Measurements from ENCODE around the gene CTNNBL1.

Gene CTNNBL1

DNA sequence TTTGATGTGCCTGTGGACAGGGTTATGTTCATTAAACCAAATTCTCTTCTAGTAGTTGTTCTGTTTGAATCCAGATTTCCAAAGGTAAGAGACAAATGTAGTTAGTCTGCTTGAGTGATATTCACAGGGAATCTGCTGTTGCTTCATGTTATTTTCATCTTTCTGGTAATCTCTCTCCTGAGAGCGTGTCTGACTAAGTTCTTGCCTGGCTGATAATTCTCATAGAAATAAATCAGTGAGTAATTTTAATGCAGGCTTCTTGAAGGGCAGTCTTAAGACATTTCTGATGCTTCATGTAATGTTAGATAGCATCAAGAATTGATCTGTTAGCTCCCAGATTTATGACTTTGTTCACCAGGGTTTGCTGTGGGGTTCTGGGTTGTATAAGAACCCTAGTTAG lies 54.2 kb downstream of the CTNNBL1 start:
- DNase-seq = no peak

DNA sequence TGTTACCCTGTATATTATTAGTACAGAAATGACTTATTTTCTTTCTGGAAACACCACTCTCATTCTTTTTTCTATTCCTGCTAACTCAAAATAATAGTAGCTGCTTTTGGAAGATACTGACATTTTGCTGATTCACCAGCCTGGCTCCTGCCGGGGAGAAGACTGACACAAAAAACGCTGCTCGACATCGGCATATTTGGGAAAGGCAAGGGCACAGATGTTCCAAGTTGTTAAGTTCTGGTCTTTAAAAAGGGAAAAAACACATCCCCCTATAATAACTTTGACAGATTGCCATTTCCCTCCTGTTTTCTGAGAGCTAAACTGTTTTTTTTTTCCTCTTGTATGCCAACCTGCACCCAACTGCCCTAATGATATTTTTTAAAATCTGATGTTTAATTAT lies 55.4 kb downstream of the CTNNBL1 start:
- no peak for DNase-seq

DNA sequence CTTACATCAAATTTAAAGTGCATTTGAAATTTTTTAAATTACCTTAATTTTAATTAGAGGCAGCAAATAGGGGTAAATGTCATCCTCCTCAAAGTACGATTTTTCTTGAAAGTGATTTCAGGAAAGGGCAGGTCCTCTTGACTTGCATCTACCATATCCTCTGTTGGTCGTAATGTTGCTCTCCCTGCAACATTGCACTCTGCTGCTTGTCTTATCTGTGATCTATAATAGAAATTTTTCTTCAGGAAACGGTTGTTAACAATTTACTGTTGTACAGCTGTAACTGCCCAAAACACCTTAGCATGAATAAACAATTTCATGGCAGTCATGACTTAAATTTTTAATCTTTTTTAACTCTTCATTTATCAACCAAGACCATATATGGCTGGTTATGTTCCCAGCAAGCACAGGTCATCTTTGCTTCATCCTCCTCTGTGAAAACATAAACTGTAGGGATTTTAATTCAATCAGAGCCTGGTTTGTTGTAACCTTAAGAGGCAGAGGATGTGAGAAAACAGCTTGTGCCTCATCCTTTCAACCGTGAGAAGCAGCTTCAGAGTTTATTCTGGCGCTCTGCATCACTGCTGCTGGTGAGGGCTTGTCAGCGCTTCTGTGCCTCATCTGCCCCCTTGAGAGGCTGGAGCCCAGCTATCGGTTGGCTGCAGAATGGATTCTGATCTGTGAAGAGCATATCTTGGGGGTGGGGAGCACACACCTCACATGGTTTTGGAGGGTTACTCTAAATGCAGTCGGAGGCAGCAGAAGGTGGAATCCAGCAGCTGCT lies 56.0 kb downstream of the CTNNBL1 start:
- DNase-seq = no peak

DNA sequence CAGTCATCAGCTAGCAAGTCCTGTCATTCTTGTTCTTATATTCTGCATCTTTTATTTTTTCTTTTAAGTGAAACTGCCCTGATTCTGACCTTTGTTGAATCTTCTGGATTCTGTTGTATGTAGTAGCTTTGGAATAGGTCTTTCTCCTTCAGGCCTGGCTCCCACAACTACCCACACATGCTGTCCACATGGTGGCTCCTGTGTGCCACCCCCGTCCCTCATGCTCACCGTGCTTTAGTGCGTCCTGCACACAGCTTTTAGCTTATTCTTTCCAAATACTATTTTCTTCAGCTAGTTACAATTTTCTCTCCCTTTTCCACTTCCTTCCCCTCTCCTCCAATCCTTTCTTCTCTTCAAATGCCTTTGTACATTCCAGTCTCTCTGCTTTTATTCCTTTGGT lies 61.8 kb downstream of the CTNNBL1 start:
- DNase-seq = no peak

DNA sequence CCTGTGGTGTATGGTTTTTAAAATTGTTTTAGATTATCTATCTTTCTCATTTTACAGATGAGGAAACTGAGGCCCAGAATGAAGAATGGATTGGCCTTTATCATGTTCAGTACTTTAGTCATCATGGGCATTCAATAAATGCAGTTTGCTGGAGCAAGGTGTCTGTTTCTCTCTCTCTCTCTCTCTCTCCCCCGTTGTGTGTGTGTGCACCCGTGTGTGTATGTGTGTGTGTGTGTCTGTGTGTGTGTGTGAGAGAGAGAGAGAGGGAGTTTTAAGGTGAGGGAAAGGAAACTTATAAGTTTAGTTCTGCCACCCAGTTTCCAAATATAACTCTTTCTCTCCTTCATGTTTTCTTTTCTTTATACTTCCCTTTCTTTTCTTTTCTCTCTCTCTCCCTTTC lies 62.4 kb downstream of the CTNNBL1 start:
- no peak for DNase-seq

DNA sequence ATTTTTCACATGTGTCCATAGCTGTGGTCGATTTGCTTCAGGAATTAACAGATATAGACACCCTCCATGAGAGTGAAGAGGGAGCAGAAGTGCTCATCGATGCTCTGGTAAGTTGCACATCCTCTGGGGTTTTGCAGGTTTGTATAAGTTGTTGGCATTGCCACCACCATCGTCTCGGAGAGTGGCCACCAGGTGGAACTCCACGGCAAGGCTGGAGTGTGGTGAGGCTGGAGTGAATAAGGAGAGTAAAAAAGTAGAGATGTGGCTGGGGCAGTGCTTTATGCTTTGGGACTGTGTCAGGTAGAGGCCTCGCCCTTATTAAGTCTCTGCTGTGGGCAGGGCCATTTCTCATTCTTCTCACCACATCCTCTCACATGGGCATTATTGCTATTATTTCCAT lies 63.7 kb downstream of the CTNNBL1 start:
- DNase-seq = no peak

DNA sequence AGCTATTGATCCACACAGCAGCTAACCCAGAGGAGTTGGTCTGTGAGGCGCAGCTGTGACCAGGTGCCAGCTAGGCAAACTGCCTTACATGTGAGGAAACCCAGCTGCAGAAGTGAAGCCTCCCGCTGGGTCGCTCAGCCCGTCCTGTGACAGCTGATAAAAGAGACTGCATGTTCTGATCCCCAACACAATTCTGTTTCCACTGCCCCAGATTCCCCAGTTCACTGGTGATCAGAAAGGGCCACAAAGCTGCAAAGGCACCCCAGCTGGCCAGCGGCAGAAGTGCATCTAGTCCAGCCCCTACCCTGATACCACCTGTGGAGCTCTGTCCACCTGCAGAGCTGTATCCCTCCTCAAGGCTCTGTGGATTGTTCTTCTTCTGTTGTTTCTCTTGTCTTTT lies 64.5 kb downstream of the CTNNBL1 start:
- DNase-seq = no peak

DNA sequence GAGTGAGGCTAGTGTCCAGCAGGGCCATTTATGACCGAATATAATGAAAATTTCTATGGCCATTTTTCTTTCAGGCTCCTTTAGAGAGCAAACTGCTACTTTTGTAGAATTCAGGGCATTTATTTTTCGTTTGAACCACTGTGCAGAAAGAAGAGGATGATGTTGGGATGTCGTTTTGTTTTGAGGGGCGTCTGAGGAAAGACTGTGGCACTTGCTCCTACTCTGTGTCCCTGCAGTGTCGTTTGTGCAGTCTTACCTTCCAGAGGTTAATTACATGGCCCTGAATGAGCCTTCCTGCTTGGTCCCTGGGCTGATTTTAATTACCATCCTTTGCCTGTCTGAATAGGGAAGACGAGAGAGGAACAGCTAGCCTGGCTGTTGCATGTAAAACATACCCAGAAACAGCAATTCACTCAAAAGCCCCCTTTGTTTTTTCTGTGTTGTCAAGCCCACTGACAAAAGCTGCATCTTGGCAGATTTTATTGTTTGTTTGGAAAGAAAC lies 65.3 kb downstream of the CTNNBL1 start:
- DNase-seq = no peak

DNA sequence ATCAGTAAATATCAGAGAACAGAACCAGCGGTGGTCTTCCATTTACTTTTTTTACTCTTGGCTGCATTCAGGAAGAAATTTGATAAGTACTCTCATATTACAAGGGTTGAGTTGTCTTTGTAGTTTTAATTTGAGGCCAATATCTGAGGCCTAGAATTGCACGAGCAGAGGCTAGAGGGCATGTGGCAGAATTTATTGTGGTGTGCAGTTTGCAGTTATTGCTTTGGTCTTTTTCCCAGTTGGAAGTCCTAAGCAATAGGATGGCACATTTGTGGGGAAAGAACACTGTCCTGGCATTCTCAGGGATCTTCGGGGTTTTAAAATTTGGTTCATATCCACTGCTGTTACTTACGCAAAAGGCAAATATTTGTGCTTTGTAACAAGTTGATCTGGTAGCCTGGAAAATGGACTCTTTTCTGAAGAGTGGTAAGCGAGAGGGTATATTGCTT lies 66.0 kb downstream of the CTNNBL1 start:
- no peak for DNase-seq

DNA sequence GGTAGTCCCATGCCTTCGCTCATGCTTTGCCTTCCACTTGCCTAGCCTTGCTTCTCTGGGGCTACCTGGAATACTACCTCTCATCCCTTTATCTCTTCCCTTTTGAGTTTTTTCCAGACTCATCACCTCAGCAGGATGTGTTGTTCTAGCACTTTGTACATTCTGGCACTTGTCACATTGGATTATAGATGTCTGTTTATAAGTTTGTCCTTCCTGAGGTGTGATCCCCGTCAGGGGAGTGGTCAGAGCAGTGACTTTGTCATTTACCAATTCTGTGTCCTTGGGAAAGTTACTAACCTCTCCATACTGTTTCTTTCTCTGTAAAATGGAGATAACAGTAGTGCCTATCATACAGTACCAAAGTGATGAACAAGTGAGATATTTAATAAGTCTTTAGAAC lies 66.5 kb downstream of the CTNNBL1 start:
- no peak for DNase-seq

DNA sequence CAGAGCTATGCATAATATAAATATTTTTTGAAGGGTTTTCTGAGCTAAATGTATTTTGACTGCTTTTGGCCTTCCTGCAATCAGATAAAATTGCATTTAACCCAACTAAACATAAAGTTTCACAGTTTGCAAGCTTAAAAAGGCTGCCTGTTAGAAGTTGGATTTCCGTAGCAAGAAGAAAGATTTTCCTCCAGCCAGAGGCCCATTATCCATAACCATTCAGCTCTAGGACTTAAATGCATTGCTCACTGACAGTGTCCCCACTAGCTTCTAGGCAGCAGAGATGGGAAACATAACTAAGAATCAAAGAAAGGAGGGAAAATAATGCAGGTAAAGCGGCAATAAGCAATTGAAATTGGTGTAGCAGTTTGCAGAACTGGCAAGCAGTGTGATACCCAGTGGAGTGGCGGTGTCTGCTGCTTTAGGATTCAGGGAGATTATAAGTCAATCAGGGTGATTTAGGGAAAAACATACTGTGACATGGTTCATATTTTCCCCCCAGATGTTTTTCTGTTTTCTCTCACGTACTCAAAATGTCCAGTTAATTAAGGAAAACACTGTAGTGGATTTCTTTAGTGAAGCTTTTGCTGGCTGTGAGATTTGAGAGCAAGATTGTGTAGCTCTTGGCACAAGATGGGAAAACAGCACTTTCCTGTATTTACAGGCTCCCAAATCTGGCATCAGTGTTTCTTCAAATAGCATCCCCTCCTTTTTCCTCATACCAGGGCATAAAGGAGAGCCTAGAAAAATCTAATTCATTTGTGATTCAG lies 69.1 kb downstream of the CTNNBL1 start:
- DNase-seq = no peak

DNA sequence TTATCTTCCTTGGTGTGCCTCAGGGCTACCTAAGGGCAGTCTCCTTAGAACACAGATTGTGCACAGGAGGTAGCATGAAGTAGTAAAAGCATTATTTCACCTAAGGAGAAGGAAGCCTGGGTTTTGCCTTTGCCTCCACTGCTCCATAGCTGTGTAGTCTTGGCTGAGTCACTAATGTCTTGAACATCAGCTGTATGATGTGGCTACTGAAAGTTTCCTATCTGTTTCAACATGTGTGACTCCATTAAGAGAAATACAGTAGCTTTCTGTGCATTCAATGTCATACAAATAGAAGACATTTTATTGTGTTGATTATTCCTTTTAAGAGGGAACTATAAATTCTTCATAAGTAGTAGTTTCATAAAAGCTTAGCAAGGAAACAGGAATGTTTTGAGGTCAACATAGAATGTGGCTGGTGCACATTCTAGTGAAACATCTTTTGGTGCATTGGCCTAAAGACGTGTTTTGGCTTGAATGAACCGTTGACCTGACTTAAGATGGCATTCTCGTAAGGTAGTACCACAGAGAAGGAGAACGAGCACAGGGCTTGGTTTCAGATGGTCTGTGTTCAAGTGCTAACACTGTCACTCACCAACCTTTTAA lies 70.6 kb downstream of the CTNNBL1 start:
- no peak for DNase-seq

DNA sequence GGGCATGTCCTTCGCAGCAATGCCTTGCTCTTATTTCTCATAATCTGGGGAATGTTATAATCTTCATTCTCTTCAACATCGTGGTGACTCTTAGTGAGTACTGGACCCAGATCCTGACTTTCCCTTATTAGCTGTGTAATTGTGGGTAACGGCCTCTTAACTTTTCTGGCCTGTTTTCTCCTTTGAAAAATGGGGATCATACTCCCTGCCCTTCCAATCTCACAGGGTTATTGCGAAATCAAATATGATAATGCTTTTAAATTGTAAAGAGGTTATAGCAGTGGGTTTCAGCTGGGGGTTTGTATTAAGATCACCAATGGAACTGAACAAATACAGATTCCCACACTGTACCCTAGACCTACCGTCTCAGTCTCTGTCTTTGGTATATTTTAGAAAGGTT lies 77.1 kb downstream of the CTNNBL1 start:
- no peak for DNase-seq

DNA sequence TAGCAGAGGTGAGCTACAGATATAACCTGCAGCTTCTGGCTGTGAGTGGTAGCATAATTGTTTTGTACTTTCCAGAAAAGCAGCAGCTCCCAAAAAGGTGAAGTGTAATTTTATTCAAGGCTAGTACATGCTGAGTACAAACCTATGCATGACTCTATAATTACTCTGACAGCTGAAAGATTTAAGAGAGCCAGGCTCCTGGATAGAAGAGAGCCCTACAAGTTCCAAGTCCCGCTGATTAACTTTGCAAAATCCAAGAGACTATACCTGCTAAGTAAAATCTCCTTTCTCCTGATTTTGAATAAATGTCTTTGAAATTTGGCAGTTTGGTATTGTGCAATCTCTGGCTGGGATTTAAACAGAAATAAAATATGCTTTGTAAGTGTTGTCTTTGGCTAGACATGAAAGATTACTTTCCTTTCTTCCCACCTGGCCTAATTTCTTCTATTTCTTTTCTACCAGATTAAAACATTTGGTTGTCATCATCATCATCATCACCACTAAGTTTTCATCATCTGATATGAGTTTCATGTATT lies 79.5 kb downstream of the CTNNBL1 start:
- no peak for DNase-seq

DNA sequence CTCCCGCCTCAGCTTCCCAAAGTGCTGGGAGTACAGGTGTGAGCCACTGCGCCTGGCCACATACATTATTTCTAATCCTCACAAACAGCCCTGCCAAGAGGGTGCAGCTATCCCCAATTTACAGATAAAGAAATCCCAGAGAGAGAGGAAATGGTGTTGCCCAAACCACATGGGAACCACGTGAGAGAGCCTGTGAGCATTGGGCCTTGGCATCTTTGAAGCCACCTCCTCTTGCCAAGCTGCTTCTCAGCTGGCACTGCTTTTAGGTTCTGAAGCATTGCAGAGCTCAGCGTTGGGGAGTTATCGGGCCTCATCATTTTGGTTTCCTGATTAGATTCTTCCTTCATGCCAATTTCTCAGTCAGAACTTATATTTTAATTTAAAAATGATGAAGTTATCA lies 80.3 kb downstream of the CTNNBL1 start:
- no peak for DNase-seq

DNA sequence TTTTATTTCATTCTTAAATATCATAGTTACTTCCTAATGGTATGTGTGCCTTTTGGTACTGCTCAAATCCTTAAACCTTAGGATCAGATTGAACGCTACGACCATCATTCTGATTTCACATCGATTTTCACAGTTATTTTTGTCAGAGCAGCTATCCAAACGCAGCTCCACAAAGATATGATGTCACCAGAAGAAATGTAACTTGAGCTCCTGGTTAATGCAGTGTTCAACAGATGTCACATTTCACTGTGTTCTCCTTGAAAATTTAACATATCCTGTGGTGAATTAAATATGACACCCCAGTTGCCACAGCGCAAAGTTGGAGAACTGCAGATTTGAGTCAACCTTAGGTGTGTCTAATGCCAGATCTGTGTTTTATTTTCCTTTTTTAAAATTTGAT lies 81.4 kb downstream of the CTNNBL1 start:
- DNase-seq = no peak

DNA sequence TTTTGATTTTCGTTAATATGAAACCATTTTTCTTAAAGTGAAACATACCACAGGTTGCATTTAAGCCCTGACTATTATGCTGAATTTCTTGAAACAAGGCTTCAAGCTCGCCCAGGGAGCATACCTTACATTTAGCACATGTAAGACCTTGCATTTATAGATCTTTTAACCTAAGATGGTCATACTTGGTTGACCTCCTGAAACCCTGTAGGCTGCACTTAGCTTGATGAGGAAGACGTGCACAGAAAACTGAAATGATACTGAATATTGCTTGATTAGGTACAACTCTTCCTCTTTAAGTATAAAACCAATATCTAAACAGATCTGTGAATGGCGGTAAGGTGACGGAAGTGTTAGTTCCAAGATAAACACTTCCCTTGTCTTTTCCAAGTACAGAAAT lies 82.2 kb downstream of the CTNNBL1 start:
- DNase-seq = no peak

DNA sequence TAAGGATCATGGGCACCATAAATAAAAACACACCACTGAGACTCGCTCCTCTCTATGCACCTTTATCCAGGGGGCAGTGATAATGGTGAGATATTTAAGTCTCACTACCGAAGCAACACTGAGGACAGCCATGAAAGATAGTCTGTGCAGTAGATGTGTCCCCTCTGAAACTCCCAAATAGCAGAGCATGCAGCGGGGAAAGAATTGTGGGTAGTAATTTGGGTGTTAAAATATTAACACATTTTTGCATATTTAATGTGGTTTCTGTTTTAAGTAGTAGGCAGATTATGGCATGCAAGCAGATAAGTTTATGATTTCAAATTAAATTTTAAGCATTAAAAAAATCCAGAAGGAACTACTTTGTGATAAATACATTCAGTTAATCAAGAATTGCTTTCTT lies 82.7 kb downstream of the CTNNBL1 start:
- no peak for DNase-seq

DNA sequence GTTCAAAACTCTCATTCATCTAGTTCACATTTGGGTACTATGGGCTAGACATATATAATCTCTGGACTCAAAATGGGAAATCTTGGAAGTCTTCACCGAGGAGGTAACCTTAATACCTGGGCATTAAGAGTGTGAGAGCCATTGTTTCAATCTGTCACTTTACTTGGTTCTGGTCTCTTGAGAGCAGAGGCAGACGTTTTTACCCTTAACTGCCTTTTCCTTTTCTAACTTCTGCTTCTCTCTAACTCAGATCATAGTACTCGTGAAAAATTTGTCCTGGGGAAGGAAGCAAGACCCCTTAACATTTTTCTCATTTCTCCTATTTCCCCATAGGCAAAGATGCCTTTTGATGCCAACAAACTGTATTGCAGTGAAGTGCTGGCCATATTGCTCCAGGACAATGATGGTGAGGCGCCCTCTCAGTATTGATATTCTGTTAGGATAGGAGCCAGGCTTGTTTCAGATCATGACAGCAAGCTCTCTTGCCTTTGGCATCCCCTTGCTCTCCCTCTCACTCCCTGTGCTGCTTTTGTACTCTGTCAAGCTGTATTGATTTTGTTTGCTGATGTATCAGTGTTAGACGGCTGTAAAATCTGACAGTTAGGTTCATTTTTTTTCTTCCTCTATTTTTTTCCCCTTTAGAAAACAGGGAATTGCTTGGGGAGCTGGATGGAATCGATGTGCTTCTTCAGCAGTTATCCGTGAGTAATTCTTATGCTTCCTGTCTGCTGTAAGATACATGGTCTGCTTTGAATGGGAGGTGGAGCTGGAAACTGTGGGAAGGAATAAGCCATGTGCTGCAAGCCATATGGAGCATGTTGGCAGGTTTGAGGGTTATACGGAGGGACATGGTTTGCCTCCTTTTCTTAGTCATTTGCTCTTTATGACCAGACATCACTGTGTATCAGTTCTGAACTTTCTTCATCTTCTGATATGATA lies 83.5 kb downstream of the CTNNBL1 start:
- no peak for DNase-seq

DNA sequence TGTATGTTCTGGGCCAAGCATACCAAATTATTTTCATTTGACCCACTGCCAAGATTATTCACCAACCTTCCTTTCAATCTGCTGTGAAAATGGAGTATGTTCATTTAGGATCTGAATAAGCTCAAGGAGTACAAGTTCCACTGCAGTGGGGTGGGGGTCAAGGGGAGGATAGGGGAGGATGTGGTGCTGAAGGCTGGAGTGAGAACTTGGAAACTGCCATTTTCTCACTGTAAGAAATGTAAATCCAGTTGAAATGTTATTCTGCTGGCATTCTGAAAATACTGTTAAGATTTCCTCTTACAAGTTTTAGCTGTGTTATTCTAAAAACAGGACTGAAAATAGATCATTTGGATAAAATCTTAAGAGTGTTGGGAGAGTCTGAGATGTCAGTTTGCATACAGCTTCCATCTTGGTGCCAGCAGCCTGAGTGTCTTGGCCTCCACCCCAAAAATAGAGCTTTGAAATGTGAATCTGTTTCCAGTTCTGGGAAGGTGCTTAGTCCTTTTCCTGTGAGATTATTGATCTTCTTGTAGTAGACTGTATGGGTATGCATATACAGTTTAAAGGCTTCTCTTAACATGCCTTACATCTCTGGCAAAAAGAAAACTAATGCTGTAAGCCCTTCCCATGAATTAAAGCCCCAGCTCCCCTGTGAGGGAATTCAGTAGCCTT lies 84.3 kb downstream of the CTNNBL1 start:
- no peak for DNase-seq

DNA sequence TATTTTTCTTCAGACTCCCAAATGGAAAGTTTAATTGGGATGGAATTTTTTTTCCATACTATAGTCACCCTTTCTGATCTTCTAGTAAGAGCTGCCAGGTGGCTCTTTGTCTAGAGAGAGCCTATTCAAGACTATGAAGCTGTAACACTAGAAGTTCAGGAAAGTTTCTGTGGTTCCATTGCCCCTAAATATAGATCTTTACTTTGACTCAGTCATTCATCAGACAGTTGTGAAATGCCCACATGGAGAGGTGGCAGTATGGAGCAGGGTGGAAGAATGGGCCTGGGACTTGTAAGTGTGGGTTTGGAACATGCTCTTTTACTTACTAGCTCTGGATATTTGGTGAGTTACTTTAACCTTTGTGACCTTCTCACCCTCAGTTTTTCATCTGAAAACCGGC lies 87.8 kb downstream of the CTNNBL1 start:
- DNase-seq = no peak

DNA sequence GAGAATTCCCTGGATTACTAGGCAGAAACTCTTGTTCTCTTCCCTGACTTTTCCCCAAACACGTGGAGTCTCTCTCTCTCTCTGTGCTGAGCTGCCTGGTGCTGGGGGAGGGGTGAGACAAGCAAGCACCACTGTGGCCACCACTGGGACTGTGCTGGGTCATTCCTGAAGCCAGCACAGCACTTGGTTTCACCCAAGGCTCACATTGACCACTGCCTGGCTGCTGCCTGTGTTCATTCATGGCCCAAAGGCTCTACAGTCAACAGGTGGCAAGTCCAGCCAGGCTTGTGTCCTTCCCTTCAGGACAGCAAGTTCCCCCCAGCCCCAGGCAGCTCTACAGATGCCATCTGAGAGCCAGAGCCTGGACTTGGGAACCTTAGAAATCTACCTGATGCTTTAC lies 92.2 kb downstream of the CTNNBL1 start:
- DNase-seq = no peak

Data from stimulated activated CD8-positive, alpha-beta memory T cell treated with anti-CD3 and anti-CD28 coated beads, Interleukin-4, amount 100 ng/mL, for 48 hours (primary cell).